H1 (cell line): ENCODE measurements around the gene ECT2L. TPM values are rescaled to one million over a fixed set of nuclear protein-coding genes. Genes with fewer than 3 reads are reported as not detected.

Experiments
- CBX8 ChIP-seq: fragments of 300-800, 300-1000 bp; sonication (generic); IDR thresholded peaks from 2 replicates; pipeline ENCODE4 v1.7.1; 2016; ENCODE audit warnings: low read depth, low read length, borderline replicate concordance
- EZH2 ChIP-seq: fragments of 200-600 bp; sonication (generic); IDR thresholded peaks from 2 replicates; pipeline ENCODE4 v1.7.1; 2012; ENCODE audit warnings: low read depth, mild to moderate bottlenecking, moderate library complexity, low read length, inconsistent platforms; ENCODE audit not compliant: severe bottlenecking
- POU5F1 ChIP-seq: IDR thresholded peaks from 2 replicates; pipeline ENCODE4 v1.6.1; 2011; ENCODE audit warnings: low read depth, mild to moderate bottlenecking, low read length, moderate library complexity
- SIRT6 ChIP-seq: IDR thresholded peaks from one replicate; pipeline ENCODE4 v1.7.1; 2012; ENCODE audit warnings: low read length, inconsistent platforms
- SRF ChIP-seq: IDR thresholded peaks from 2 replicates; pipeline ENCODE4 v1.6.1; 2011; ENCODE audit warnings: mild to moderate bottlenecking, low read depth, low read length, moderate library complexity
- polyA plus RNA-seq, 7 experiments: library from polyadenylated mRNA; depleted of rRNA in 3 of 7; stranded (reverse) in 5 of 7; unstranded in 2 of 7; fragments of >200 nt in 5 of 7; fragments of 200-250 nt in 2 of 7; gene quantifications; 1 replicate in 5 of 7; 2 replicates in 1 of 7; 4 replicates in 1 of 7; pipeline versions ENCODE4 v1.2.1 to v1.2.3, GENCODE V29; 2011 to 2013; ENCODE audit warnings: missing spikeins in 2 of 7, mixed read lengths in 2 of 7
- total RNA-seq: library from RNA; stranded (reverse); fragmentation: NEBNext Ultra II Directional; extraction: Animal tissue kit (Norgen Biotek cat#: 25700); gene quantifications from 2 replicates; pipeline ENCODE4 v1.2.1, GENCODE V29; 2021
- TF ChIP-seq, protein P1 (sequence below): fragments of 300-600 bp; sonication (generic); IDR thresholded peaks from 2 replicates; pipeline ENCODE4 v1.7.1; 2012; ENCODE audit warnings: low read length, moderate library complexity, mild to moderate bottlenecking, inconsistent platforms; ENCODE audit not compliant: insufficient replicate concordance
- TF ChIP-seq, protein P2 (sequence below), 3 experiments: IDR thresholded peaks; 1 replicate in 2 of 3; 2 replicates in 1 of 3; pipeline versions ENCODE4 v1.5.1 to v1.6.1; 2011; ENCODE audit warnings: low read length in 3 of 3, mild to moderate bottlenecking in 3 of 3, inconsistent platforms in 2 of 3, low read depth in 1 of 3, moderate library complexity in 1 of 3; ENCODE audit not compliant: insufficient read depth in 1 of 3; ENCODE audit errors: control extremely low read depth in 1 of 3
- TF ChIP-seq, protein P3 (sequence below): IDR thresholded peaks from 2 replicates; pipeline ENCODE4 v1.6.1; 2012; ENCODE audit warnings: inconsistent platforms

ECT2L gene
- total and polyA plus RNA-seq, 2 of the 8 experiments (the other 6 are each of a cell fraction or from before 2014, with no cell fraction given): not detected

DNA sequence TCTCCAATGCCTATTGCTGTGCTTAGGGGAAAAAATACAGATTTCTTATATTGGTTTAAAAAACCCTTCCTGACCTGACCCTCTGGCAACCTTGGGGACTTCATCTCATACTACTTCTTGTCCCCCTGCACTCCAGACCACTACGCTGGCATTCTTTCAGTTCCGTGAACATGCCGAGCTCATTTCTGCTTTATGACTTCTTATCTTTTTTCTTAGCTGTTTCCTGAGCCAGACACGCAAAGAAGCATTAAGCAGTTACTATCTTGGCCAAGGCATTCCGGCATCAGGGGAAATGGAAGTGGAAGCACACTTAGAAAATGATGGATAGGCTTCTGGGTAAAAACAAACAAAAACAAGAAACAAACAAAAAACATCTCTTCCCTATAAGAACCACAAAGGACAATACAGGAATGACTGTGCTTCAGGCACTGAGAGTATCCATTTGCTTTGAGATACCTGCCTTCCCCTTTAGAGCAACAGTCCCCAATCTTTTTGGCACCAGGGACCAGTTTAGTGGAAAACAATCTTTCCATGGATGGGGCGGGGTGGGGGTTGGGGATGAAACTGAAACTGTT, 26.7 kb upstream of the ECT2L start (continued):
- TF ChIP-seq, protein P1, sequence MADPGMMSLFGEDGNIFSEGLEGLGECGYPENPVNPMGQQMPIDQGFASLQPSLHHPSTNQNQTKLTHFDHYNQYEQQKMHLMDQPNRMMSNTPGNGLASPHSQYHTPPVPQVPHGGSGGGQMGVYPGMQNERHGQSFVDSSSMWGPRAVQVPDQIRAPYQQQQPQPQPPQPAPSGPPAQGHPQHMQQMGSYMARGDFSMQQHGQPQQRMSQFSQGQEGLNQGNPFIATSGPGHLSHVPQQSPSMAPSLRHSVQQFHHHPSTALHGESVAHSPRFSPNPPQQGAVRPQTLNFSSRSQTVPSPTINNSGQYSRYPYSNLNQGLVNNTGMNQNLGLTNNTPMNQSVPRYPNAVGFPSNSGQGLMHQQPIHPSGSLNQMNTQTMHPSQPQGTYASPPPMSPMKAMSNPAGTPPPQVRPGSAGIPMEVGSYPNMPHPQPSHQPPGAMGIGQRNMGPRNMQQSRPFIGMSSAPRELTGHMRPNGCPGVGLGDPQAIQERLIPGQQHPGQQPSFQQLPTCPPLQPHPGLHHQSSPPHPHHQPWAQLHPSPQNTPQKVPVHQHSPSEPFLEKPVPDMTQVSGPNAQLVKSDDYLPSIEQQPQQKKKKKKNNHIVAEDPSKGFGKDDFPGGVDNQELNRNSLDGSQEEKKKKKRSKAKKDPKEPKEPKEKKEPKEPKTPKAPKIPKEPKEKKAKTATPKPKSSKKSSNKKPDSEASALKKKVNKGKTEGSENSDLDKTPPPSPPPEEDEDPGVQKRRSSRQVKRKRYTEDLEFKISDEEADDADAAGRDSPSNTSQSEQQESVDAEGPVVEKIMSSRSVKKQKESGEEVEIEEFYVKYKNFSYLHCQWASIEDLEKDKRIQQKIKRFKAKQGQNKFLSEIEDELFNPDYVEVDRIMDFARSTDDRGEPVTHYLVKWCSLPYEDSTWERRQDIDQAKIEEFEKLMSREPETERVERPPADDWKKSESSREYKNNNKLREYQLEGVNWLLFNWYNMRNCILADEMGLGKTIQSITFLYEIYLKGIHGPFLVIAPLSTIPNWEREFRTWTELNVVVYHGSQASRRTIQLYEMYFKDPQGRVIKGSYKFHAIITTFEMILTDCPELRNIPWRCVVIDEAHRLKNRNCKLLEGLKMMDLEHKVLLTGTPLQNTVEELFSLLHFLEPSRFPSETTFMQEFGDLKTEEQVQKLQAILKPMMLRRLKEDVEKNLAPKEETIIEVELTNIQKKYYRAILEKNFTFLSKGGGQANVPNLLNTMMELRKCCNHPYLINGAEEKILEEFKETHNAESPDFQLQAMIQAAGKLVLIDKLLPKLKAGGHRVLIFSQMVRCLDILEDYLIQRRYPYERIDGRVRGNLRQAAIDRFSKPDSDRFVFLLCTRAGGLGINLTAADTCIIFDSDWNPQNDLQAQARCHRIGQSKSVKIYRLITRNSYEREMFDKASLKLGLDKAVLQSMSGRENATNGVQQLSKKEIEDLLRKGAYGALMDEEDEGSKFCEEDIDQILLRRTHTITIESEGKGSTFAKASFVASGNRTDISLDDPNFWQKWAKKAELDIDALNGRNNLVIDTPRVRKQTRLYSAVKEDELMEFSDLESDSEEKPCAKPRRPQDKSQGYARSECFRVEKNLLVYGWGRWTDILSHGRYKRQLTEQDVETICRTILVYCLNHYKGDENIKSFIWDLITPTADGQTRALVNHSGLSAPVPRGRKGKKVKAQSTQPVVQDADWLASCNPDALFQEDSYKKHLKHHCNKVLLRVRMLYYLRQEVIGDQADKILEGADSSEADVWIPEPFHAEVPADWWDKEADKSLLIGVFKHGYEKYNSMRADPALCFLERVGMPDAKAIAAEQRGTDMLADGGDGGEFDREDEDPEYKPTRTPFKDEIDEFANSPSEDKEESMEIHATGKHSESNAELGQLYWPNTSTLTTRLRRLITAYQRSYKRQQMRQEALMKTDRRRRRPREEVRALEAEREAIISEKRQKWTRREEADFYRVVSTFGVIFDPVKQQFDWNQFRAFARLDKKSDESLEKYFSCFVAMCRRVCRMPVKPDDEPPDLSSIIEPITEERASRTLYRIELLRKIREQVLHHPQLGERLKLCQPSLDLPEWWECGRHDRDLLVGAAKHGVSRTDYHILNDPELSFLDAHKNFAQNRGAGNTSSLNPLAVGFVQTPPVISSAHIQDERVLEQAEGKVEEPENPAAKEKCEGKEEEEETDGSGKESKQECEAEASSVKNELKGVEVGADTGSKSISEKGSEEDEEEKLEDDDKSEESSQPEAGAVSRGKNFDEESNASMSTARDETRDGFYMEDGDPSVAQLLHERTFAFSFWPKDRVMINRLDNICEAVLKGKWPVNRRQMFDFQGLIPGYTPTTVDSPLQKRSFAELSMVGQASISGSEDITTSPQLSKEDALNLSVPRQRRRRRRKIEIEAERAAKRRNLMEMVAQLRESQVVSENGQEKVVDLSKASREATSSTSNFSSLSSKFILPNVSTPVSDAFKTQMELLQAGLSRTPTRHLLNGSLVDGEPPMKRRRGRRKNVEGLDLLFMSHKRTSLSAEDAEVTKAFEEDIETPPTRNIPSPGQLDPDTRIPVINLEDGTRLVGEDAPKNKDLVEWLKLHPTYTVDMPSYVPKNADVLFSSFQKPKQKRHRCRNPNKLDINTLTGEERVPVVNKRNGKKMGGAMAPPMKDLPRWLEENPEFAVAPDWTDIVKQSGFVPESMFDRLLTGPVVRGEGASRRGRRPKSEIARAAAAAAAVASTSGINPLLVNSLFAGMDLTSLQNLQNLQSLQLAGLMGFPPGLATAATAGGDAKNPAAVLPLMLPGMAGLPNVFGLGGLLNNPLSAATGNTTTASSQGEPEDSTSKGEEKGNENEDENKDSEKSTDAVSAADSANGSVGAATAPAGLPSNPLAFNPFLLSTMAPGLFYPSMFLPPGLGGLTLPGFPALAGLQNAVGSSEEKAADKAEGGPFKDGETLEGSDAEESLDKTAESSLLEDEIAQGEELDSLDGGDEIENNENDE: no peak
- TF ChIP-seq EZH2: no peak
- TF ChIP-seq SRF: no peak
- TF ChIP-seq, protein P2, sequence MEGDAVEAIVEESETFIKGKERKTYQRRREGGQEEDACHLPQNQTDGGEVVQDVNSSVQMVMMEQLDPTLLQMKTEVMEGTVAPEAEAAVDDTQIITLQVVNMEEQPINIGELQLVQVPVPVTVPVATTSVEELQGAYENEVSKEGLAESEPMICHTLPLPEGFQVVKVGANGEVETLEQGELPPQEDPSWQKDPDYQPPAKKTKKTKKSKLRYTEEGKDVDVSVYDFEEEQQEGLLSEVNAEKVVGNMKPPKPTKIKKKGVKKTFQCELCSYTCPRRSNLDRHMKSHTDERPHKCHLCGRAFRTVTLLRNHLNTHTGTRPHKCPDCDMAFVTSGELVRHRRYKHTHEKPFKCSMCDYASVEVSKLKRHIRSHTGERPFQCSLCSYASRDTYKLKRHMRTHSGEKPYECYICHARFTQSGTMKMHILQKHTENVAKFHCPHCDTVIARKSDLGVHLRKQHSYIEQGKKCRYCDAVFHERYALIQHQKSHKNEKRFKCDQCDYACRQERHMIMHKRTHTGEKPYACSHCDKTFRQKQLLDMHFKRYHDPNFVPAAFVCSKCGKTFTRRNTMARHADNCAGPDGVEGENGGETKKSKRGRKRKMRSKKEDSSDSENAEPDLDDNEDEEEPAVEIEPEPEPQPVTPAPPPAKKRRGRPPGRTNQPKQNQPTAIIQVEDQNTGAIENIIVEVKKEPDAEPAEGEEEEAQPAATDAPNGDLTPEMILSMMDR (IDR thresholded peaks at IDR 0.05; ENCODE audit: control extremely low read depth in 1 of 3, insufficient read depth in 1 of 3, low read depth in 1 of 3, low read length in 3 of 3): no peak
- no peak for TF ChIP-seq SIRT6
- TF ChIP-seq, protein P3, sequence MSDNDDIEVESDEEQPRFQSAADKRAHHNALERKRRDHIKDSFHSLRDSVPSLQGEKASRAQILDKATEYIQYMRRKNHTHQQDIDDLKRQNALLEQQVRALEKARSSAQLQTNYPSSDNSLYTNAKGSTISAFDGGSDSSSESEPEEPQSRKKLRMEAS: no peak
- no peak for TF ChIP-seq CBX8
- TF ChIP-seq POU5F1: no peak
